HuH-7 (cell line): ENCODE measurements around the gene B3GAT1.
"Not testable (repeated sequence)": the region's sequence is repeated elsewhere in the genome, so short reads cannot be mapped to it uniquely, and the experiment has no call there.

Experiments used
- DNase-seq: peaks from one replicate; pipeline ENCODE4 v3.0.0; 2011; ENCODE audit warnings: low spot score

B3GAT1 gene, protein sequence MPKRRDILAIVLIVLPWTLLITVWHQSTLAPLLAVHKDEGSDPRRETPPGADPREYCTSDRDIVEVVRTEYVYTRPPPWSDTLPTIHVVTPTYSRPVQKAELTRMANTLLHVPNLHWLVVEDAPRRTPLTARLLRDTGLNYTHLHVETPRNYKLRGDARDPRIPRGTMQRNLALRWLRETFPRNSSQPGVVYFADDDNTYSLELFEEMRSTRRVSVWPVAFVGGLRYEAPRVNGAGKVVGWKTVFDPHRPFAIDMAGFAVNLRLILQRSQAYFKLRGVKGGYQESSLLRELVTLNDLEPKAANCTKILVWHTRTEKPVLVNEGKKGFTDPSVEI

DNA sequence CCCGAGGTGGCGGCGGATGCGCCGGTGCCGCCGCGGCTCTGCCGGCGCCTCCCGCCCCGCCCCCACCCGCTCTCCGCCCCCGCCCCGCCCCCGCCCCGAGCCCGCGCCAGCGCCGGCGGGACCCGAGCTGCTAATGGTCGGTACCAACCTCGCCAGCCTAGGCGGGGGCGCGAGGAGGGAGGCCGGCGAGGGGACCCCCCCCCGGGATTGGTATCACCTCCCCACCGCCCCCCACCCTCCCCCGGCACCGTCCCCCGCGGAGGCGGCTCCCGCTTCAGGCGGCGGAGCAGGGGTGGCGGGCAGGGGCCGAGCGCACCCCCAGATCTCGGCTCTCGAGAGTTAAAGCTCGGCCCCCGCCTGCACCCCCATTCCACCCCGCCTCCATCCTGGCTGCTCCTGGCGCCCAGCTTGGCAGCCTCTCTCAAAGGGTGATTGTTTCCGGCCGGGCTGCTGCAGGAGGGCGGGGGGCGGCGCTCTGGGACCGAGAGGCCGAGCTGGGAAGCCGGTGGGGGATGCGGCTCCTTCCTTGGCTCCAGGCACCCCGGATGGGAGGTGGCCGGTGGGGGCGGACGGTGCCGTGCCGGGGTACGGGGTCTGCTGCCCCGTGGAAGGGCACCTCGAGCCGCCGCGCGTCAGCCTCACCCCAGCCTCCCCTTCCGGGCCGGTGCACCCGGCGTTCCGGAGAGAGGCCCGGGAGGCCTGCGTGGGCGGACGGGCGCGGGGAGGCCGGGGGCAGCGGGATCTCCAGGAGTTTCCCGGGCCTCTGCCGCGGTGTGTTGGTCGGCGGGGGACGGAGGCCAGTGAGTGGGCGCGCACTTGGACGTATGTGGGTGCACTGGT is at the start of gene B3GAT1:
Gene B3GAT1 (minus strand): TSS at position 40 of the 840 bp plus-strand sequence. CDS start 24,583 bp downstream, outside the sequence.
- DNase-seq = no peak

DNA sequence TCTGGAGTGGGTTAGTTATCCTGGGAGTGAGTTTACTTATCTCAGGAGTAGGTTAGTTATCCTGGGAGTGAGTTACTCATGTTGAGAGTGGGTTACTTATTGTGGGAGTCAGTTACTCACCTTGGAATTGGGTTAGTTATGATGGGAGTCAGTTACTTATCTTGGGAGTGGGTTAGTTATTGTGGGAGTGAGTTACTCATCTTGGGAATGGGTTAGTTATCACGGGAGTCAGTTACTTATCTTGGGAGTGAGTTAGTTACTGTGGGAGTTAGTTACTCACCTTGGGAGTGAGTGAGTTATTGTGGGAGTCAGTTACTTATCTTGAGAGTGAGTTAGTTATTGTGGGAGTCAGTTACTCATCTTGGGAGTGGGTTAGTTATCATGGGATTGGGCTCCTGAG is 49.6 kb upstream of the B3GAT1 start:
- DNase-seq = no peak

DNA sequence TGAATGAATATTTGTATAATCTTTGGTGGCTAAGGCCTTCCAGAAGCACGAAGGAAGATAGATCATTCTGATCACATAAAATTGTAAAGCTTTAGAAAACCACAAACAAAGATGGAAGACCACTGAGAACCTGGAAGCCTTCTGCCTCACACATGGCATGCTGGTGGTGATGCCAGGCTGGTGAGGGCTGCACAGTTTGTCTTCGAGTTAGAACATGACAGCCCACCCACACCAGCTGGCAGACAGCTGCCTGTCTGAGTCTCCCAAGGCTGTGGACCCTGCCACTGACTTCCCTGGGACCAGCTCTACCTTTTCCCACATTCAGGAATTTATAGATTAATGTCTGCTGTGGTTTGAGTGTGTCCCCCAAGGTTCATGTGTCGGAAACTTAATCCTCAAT is 48.8 kb upstream of the B3GAT1 start:
- no peak for DNase-seq

DNA sequence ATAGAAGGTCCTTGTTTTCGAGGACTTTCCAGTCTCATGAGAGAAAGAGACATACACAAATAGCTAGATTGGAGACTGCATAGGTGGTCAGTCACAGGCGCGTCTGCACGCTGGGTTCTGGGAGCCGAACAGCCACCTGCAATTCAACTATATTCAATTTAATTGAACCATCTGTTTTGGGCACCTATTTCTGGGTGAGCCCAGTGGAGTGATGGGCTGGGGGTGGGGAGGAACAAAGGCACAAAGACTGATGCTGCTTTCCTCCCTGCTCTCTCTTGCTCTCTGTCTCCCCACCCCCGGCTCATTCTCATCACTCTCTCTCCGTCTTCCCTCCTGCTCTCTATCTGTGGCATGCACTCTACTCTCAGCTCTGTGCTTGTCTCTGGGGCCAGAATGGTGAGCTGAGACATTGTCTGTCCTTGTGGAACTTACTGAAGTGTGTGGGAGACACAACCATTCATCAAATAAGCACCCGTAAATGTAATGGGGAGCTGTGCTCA is 48.1 kb upstream of the B3GAT1 start:
- DNase-seq = no peak

DNA sequence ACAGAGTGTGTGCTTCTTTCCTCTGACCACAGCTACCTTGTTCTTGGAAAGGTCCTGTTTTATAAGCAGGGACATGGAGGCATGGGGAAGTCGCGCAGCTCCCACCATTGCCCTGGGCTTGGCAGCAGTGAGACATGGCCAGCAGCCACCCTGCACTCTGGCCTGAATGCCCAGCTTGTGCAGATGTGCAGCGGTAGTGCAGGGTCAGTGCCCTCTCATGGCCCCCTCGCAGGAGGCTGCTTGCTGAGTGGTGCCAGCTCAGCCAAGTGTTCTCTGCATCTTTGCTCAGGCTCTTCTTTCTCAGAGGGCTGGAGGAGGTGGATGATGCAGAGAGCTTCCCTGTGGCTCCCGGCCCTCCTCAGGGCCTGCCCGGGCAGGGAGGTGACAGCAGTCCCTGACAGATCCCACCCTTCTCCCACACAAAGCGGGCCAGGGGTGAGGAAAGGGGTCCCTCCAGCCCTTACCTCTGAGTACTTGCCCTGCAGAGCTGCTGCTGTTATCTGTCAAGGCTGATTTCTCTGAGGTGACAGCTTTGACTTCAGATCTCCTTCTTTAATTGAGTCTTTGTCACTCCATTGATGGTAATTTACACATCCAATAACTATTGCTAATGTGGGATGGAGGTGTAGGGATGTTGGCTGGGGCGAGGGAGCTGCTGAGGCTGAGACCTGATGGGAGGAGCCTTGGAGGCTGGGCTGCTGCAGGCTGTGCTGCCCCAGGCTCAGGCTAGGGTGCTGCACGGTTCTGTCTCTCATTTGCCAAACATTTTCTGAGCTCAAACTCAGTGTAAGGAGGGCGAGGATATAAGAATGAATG is 47.4 kb upstream of the B3GAT1 start:
- DNase-seq = no peak

DNA sequence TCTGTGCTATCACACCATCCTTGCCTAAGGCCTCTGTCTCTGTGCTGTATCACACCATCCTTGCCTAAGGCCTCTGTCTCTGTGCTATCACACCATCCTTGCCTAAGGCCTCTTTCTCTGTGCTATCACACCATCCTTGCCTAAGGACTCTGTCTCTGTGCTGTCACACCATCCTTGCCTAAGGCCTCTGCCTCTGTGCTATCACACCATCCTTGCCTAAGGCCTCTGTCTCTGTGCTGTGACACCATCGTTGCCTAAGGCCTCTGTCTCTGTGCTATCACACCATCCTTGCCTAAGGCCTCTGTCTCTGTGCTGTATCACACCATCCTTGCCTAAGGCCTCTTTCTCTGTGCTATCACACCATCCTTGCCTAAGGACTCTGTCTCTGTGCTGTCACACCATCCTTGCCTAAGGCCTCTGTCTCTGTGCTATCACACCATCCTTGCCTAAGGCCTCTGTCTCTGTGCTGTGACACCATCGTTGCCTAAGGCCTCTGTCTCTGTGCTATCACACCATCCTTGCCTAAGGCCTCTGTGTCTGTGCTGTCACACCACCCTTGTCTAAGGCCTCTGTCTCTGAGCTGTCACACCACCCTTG is 45.5 kb upstream of the B3GAT1 start:
- DNase-seq = not testable (repeated sequence)

DNA sequence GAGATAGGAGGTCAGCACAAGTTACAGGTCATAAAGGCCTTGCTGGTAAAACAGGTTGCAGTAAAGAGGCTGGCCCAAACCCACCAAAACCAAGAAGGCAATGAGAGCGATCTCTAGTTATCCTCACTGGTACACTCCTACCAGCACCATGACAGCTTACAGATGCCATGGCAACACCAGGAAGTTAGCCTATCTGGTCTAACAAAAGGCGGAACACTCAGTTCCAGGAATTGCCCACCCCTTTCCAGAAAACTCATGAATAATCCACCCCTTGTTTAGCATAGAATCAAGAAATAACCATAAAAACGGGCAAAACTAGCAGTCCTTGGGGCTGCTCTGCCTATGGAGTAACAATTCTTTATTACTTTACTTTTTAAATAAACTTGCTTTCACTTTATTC is 43.5 kb upstream of the B3GAT1 start:
- no peak for DNase-seq

DNA sequence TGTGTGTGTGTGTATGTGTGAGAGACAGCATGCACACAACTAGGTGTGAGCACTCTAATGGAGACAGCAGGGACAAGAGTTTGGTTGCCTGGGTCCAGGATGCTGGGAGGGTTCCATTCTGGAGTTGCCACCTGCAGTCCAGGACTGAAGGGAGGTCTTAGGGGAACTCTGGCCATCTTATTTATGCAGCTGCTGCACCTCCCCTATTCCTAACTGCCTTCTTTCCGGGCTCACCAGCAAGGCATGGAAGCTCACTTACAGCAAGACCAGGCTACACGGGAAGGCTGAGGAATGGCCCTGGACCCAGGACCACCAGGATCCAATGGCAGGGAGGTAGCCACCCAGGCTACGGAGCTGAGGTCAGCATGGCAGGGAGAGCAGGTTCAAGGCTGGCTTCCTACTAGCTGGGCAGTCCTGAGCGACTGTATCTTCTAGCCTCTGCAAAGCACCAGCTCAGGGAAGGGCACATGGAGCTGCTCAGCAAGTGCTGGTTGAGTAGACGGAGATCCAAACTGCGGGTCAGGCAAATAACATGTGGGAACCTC is 42.2 kb upstream of the B3GAT1 start:
- no peak for DNase-seq

DNA sequence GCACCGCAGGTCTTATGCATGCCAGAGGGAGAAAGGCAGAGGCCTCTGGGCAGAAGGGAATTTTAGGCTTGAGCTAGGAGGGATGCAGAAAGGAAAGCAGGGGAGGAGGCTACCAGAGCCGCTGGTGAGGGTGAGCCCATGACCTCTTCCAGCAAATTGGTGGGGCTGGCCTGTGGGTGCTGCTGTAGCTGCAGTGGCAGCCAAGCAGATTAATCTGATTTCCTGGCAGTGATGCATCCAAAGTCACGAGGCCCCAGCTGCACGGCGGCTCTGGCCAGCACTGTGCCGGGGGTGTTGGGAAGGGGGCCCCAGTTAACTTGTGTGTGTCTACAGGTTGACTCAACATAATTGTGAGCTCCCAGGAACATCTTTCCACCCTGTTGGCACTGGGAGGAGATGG is 41.4 kb upstream of the B3GAT1 start:
- no peak for DNase-seq

DNA sequence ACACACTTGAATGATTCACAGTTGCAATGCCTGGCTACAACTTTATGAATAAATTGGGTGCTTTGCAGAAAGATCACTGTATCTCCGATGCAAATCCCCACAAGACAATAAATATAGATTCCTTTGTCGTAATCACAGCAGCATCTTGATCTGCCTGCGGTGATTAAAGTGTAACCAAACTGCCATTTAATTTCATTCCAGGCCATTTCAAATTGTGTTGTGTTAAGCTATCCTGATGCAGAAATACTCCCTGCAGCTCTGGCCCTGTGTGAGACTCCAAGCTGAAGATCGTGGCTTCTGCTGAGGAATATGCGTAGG is 40.8 kb upstream of the B3GAT1 start:
- no peak for DNase-seq

DNA sequence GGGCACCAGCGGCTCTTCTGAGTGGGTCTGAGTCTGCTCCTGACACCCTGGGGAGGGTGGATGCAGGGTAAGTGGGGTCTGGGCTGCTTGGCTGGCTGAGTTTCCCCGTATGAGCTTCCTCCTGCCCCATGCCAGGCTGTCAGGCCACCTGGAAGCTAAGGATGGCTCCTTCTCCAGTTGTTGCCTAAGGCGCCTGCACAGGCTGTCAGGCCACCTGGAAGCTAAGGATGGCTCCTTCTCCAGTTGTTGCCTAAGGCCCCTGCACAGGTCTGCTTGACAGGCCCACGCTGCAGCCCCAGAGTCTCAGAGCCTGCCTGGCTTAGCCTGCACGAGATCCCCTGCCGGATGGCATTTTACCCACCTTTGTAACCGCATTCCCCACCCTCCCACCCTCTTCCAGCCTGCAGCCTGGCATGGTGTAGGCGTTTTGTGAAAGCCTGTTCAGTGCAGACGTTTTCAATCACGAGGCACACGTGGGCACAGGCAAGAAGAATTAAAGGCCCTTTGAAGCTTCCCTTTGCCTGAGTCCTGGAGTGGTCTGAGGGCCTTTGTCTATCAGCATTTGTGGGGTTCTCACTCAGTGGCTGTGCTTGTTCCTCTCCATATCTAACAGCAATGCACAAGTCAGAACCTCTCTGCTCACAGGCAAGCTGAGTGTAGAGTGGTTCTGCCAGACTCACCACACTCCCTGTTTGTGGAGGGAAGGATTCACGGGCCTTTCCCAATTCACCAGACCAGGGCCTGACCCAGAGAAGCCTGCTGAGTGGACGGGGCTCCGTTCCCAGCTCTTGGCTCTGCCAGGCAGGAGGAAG is 40.2 kb upstream of the B3GAT1 start:
- no peak for DNase-seq

DNA sequence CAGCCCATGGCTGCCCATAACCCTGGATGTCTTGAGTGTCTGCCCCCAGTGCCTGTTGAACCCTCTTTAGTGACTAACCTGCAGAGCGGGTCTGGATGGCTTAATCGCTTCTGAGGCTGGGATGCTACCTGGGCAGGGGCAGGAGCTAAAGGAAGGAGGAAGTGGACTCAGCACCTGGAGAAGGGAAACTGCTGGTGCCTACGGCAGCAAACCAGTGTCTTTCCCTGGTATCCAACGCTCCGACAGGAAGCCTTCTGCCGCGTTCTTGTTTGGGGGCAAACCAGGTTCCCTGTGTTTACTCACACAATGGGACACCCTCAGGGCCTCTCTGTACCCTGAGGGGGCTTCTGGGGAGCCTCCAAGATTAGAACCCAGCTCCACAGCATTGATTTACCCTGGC is 38.1 kb upstream of the B3GAT1 start:
- DNase-seq = no peak

DNA sequence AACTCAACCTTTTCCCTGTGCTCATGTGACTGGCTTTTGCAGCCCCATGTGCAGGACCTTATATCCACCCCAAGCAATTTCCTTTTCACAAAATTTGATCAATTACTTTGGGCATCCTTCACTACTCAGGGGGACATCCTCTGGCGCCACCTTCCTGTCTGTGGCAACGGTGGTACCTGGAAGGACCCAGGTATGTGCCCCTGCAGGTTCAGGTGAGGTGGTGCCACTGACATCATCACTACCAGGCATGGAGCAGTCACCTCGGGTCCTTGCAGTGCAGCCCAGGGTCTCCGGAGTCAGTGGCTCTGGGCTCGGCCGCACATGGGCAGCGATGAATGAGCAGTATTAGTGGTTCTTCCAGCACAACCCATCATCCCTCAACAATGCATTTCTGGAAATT is 37.7 kb upstream of the B3GAT1 start:
- no peak for DNase-seq

DNA sequence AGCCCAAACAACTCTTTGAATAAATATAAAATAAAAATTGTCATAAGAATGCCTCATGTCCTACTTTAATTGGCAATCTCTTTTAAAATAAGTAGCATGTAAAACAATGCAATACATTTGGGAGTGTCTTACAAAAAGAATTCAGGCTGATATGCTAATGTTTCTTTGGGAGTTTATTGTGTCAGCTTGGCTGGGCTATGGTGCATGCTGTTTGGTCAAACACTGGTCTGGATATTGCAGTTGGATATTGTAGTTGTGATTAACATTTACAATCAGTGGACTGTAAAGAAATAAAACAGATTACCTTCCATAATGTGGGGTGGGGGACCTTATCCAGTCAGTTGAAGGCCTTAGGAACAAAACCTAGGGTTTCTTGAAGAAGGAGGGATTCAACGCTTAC is 37.0 kb upstream of the B3GAT1 start:
- DNase-seq = no peak

DNA sequence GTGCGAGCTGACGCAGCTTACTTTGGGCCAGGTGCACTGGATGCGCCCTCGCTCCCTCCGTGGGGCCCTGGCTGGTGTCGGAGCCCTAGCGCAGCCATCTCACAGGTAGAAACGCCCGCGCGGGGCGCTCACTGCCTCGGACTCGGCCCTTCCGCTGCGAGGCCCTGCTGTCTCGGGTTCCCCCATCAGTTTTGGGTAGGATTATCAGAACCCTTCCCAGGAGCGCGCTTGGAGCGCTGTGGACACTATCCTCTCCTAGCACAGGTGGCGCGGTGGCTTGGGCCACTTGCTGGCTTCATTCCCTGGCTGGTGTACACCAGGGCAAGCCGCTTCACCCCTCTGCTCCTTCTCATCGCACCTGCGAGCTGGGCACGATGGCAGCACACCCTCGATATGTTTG is 35.7 kb upstream of the B3GAT1 start:
- DNase-seq = no peak

DNA sequence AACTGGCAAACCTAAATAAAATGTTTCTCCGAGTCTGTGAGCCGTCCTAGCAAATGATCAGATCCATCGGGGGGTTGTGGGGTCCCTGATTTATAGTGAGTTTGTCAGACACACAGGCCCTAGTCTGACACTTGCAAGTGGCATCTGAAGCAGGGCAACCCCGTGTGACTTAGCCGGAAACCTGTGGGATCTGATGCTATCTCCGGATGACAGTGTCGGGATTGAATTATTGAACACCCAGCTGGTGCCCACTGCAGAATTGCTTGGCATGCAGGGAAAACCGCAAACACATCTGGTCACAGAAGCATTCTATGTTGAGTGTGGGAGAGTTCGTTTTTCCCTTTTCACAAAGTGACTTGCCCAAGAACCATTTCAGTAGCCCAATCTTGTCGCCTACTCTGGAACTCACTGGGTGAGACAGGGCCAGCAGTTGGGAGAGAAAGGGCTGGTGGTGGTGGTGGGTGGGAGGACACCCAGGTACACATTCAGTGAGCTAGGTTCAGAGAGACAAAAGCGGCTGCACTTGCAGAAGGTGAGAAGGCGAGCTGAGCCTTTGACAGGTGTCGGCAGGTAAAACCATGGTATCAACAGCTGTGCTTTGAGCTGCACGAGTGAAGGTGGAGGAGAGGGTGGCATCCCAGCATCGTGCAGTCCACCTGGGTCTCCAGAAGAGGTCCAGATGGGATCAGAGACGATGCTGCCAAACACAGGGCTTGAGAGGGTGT is 33.7 kb upstream of the B3GAT1 start:
- no peak for DNase-seq

DNA sequence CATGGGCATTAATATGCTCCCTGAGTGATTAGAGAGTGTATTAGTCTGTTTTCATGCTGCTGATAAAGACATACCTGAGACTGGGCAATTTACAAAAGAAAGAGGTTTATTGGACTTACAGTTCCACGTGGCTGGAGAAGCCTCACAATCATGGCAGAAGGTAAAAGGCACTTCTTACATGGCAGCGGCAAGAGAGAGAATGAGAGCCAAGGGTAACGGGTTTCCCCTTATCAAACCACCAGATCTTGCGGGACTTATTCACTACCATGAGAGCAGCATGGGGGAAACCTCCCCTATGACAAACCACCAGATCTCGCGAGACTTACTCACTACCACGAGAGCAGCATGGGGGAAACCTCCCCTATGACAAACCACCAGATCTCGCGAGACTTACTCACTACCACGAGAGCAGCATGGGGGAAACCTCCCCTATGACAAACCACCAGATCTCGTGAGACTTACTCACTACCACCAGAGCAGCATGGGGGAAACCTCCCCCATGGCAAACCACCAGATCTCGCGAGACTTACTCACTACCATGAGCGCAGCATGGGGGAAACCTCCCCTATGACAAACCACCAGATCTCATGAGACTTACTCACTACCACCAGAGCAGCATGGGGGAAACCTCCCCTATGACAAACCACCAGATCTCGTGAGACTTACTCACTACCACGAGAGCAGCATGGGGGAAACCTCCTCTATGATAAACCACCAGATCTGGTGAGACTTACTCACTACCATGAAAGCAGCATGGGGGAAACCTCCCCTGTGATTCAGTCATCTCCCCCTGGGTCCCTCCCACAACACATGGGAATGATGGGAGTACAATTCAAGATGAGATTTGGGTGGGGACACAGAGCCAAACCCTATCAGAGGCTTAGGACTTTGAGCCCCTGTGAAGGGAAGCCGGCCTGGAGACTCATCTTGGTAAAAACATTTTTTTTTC is 32.4 kb upstream of the B3GAT1 start:
- DNase-seq = not testable (repeated sequence)

DNA sequence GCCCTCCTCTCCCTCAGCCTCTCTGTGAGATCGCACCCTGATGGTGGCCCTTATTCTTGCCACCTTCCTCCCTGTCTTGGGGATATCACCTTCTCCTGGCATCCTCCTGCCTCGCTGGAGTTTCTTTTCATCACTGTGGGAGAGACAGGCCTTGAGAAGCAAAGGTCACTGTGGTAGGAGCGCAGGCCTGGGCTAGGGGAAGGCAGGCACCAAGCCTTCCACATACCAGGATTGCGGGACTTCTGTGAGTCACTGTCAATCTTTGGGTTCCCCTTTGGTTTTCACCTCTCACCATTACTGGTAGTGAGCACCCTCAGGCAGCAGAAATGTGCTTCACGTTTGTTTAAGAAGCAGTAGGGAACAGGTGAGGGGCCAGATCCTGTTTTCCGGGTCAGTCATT is 31.2 kb upstream of the B3GAT1 start:
- DNase-seq = no peak

DNA sequence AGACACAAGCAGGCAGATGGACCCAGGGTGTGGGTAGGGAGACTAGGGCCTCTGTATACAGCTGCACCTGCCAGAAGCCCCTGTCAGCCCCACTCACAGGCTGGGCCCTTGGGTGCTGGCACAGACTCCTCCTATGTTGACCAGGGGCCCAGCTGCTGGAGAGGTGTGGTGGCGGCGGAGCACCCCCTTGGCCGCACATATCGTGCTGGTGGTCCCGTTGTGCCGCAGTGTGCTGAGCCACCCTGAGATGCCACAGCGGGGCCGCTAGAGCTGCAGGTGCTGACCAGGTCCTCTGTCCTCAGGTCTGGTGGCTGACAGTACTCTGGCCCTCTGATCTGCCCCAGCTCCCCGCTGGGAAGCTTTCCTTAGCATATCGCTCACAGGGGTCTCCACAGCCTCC is 30.2 kb upstream of the B3GAT1 start:
- DNase-seq = no peak
